Peyer's patch (tissue), 4 donors: ENCODE measurements around the gene PTPRM. TPM values are rescaled to one million over a fixed set of nuclear protein-coding genes. Genes with fewer than 3 reads are reported as not detected.

Source experiments
- DNase-seq, 3 donors: peaks; one replicate each; pipeline ENCODE4 v3.0.0-alpha.2; 2017 to 2019
- H3K27ac ChIP-seq, 4 donors: fragments of 200-600 bp; sonication (generic); one replicate each; pipeline ENCODE4 v1.5.1; 2016 to 2019
- H3K27me3 ChIP-seq, 2 donors: fragments of 200-600 bp; sonication (generic); one replicate each; pipeline ENCODE4 v1.5.1; 2019
- H3K36me3 ChIP-seq, 3 donors: fragments of 200-600 bp; sonication (generic); one replicate each; pipeline ENCODE4 v1.5.1; 2016 to 2019
- H3K4me1 ChIP-seq, 4 donors: fragments of 200-600 bp; sonication (generic); one replicate each; pipeline ENCODE4 v1.5.1; 2016 to 2019
- H3K4me3 ChIP-seq, 4 donors: fragments of 200-600 bp; sonication (generic); 1 replicate in 3 of 4; 2 replicates in 1 of 4; pipeline ENCODE4 v1.5.1; 2016 to 2019; ENCODE audit warnings: mild to moderate bottlenecking in 1 of 4
- H3K9me3 ChIP-seq, 4 donors: fragments of 200-600 bp; sonication (generic); one replicate each; pipeline ENCODE4 v1.5.1; 2016 to 2019; ENCODE audit warnings: mild to moderate bottlenecking in 1 of 4
- POLR2A ChIP-seq, 2 donors: fragments of 450-650 bp; IDR thresholded peaks; one replicate each; pipeline ENCODE4 v1.5.1; 2017; ENCODE audit warnings: antibody characterized with exemption in 2 of 2, mild to moderate bottlenecking in 2 of 2, moderate library complexity in 2 of 2
- total RNA-seq, 4 donors: library from RNA; depleted of rRNA; stranded (reverse); fragments of >200 nt; gene quantifications; one replicate each; pipeline ENCODE4 v1.1.0, GENCODE V29; 2016
- TF ChIP-seq, protein P1 (sequence below), 6 experiments: fragments of 450-650 bp in 4 of 6; fragments of 200-600 bp in 2 of 6; sonication (generic) in 1 of 6; IDR thresholded peaks; one replicate each; pipeline ENCODE4 v1.5.1; 2017 to 2019; ENCODE audit warnings: antibody characterized with exemption in 6 of 6, mild to moderate bottlenecking in 3 of 6, moderate library complexity in 1 of 6

Gene PTPRM
- total RNA-seq, 4 donors from 2014 or later, result 39.6 to 211 (median 80.3) TPM

DNA sequence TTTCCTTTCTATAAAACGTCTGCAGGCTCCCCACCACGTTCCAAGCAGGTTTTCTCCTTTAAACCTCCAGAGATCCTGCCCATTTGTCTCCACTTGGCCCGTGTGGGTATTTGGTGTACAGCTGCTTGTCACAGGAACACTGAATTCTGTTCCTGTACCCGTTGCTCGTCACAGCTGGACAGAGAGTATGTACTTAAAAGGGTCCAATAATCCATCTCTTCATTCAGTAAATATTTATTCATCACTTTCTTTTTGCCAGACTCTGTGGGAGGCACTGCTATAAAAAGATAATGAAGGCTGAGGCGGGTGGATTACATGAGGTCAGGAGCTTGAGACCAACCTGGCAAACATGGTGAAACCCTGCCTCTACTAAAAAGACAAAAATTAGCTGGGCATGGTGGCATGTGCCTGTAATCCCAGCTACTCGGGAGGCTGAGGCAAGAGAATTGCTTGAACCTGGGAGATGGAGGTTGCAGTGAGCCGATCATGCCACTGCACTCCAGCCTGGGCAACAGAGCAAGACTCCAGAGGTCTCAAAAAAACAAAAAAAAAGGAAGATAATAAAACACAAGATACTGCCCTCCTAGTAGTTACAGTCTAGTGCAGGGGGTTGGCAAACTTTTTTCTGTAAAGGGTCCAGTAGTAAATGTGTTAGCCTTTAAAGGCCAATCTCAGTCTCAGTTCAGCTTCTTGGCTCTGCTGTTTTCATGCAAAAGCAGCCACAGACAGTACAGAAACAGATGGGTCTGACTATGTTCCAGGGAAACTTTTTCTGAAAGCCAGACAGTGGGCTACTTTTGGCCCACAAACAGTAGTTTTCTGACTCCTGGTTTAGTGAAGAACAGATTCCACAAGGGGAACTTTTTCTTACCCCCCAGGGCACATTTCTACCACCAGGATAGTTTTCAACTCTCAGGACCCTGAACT lies 732.2 kb downstream of the PTPRM start:
- Histone ChIP-seq H3K9me3 (no peaks in the 10 kb centered on the region), H3K4me1 (no peaks in the 10 kb centered on the region), H3K36me3 (no peaks in the 10 kb centered on the region), H3K27ac (no peak overlapping the region), H3K27me3 (no peaks in the 10 kb centered on the region), H3K4me3 (no peak overlapping the region)
- TF ChIP-seq, protein P1, sequence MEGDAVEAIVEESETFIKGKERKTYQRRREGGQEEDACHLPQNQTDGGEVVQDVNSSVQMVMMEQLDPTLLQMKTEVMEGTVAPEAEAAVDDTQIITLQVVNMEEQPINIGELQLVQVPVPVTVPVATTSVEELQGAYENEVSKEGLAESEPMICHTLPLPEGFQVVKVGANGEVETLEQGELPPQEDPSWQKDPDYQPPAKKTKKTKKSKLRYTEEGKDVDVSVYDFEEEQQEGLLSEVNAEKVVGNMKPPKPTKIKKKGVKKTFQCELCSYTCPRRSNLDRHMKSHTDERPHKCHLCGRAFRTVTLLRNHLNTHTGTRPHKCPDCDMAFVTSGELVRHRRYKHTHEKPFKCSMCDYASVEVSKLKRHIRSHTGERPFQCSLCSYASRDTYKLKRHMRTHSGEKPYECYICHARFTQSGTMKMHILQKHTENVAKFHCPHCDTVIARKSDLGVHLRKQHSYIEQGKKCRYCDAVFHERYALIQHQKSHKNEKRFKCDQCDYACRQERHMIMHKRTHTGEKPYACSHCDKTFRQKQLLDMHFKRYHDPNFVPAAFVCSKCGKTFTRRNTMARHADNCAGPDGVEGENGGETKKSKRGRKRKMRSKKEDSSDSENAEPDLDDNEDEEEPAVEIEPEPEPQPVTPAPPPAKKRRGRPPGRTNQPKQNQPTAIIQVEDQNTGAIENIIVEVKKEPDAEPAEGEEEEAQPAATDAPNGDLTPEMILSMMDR (IDR thresholded peaks at IDR 0.05), result no peak
- no peak for TF ChIP-seq POLR2A (IDR thresholded peaks at IDR 0.05)
- DNase-seq, result no peak

DNA sequence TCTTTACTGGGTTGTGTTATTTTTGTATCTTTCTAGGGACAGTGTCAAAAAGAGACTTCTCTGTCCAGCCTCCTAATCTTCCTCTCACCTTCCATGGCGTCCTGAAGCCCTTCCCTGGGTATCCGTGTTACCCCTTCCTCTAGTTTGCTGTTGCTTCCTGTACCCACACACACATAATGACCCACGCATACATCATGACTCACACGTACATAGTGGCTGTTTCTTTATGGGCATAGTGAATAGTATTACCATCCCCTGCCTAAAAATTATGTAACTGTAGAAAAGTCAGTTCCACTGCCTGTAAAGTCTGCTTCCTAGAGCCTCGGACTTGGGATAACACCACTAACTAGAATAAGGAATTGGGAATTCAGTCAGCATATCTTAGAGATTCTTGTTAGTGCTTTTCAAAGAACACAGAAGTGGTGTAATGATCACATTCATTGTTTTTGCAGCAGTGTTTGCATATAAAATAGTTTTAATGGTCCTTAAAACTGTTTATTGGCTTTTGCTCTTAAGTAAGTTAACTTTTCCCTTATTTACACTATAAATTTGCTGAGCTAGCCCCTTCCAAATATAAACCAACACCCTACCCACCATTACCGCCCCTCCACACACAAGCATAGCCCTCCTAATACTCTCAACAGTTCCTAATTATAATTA lies 733.8 kb downstream of the PTPRM start:
- no peaks in the 10 kb centered on the region for H3K4me1 ChIP-seq
- no peaks in the 10 kb centered on the region for H3K36me3 ChIP-seq
- no peaks in the 10 kb centered on the region for H3K27me3 ChIP-seq
- H3K4me3 ChIP-seq, result no peak overlapping the region
- no peak for DNase-seq
- H3K27ac ChIP-seq, result no peak overlapping the region
- TF ChIP-seq, protein P1 (IDR thresholded peaks at IDR 0.05), result no peak
- TF ChIP-seq POLR2A (IDR thresholded peaks at IDR 0.05), result no peak
- H3K9me3 ChIP-seq, result no peaks in the 10 kb centered on the region

DNA sequence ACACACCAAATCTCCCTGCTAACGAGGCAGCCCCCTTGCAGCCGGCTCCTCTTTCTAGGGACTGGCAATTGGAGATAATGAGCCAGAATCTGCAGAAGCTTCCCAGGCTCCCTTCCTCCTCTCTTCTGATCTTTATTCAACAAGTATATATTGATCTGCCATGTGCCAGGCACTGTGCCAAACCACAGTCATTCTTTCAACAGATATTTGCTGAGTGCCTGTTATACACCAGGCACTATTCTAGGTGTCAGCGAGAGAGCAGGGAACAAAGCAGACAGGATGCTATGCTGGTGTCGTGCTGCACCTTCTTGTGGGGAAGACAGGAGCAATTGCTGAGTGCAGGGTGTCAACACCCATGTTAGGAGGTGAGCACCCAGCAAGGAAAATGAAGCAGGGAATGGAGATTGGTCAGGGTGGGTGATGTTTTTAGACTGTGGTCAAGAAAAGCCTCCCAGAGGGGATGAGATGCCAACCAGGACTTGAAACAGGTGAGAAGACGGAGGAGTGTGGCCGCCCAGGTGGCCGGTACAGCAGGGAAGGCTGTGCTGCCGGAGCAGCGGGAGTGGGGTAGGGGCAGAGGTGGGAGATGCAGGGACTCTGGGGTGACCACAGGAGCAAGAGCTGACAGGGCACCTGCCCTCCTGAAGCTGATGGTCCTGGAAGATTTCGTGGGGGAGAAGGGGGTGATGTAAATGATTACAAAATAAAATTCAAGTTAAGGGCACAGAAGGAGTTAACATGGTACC lies 734.5 kb downstream of the PTPRM start:
- Histone ChIP-seq H3K4me3 (no peak overlapping the region), H3K4me1 (no peaks in the 10 kb centered on the region), H3K9me3 (no peaks in the 10 kb centered on the region), H3K27me3 (no peaks in the 10 kb centered on the region), H3K36me3 (no peaks in the 10 kb centered on the region), H3K27ac (no peak overlapping the region)
- TF ChIP-seq, protein P1 (IDR thresholded peaks at IDR 0.05), result no peak
- no peak for TF ChIP-seq POLR2A (IDR thresholded peaks at IDR 0.05)
- no peak for DNase-seq

DNA sequence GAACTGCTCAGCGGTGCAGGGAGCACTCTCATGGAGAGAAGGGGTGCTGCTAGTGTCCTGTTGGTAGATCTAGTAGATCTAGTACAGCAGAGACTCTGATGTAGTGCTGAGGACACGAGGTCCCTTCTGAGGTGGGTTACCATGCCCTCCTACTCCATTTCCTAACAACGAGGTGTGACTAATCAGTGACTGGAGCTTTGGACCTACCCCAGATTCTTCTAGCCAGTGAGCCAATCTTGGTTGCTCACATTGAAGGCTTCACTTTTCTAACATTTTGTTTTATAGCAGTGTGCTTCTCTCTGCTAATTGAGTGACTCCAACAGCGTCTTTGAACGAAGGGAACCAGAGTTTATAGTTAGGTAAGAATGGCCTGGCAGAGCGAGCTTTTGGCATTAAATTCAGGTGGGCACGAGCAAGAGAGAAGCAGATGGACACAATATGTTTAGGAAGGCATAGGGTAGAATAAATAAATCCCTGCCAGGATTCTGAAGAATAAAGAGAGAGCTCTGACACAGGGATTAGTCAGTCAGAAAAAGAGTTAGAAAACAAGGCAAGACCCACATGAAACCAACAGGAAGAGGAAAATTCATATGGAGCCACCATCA lies 736.1 kb downstream of the PTPRM start:
- Histone ChIP-seq H3K27ac (no peak overlapping the region), H3K36me3 (no peaks in the 10 kb centered on the region), H3K4me3 (no peak overlapping the region), H3K4me1 (no peaks in the 10 kb centered on the region), H3K9me3 (no peaks in the 10 kb centered on the region), H3K27me3 (no peaks in the 10 kb centered on the region)
- no peak for DNase-seq
- TF ChIP-seq, protein P1 (IDR thresholded peaks at IDR 0.05), result no peak
- no peak for TF ChIP-seq POLR2A (IDR thresholded peaks at IDR 0.05)

DNA sequence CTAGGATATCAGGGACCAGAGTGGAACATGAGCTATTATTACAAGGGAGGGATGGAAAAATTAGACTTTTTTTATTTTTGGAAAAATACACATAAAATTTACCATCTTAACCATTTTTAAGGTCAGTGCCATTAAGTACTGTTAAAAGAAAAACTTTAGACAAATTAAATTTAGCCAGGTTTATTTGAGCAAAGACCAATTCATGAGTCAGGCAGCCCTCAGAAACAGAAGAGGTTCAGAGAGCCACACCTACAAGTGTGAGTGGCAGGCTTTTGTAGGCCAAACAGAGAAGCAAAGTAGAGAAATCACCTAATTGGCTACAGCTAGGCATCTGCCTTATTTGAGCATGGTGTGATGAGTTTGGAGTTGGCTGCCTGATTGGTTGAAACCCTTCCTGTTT lies 740.8 kb downstream of the PTPRM start:
- no peak for TF ChIP-seq POLR2A (IDR thresholded peaks at IDR 0.05)
- TF ChIP-seq, protein P1 (IDR thresholded peaks at IDR 0.05), result no peak
- Histone ChIP-seq H3K27me3 (no peaks in the 10 kb centered on the region), H3K9me3 (no peaks in the 10 kb centered on the region)

More for the DNA sequence above, 740.8 kb downstream of the PTPRM start:
- DNase-seq, result no peak
- Histone ChIP-seq H3K36me3 (no peaks in the 10 kb centered on the region), H3K4me3 (no peak overlapping the region), H3K27ac (no peak overlapping the region), H3K4me1 (no peaks in the 10 kb centered on the region)
